Ishikawa (cell line): Measurements from ENCODE around the gene CACNA2D4.

ENCODE experiments used
- CEBPB ChIP-seq: IDR thresholded peaks from 2 replicates; pipeline ENCODE4 v1.6.1; 2012
- CREB1 ChIP-seq: IDR thresholded peaks from 2 replicates; pipeline ENCODE4 v1.6.1; 2012; ENCODE audit warnings: low read depth
- EGR1 ChIP-seq: IDR thresholded peaks from 2 replicates; pipeline ENCODE4 v1.6.1; 2012
- EP300 ChIP-seq: IDR thresholded peaks from 2 replicates; pipeline ENCODE4 v1.6.1; 2012; ENCODE audit warnings: borderline replicate concordance
- FOXM1 ChIP-seq: IDR thresholded peaks from 2 replicates; pipeline ENCODE4 v1.6.1; 2012; ENCODE audit warnings: low read depth, borderline replicate concordance
- NFIC ChIP-seq: IDR thresholded peaks from 2 replicates; pipeline ENCODE4 v1.6.1; 2012
- RAD21 ChIP-seq: IDR thresholded peaks from 2 replicates; pipeline ENCODE4 v1.6.1; 2012; ENCODE audit warnings: low read depth
- TAF1 ChIP-seq: IDR thresholded peaks from 2 replicates; pipeline ENCODE4 v1.6.1; 2012; ENCODE audit warnings: low read depth, mild to moderate bottlenecking
- TCF12 ChIP-seq: IDR thresholded peaks from 2 replicates; pipeline ENCODE4 v1.6.1; 2012; ENCODE audit warnings: low read depth
- TEAD4 ChIP-seq: IDR thresholded peaks from 2 replicates; pipeline ENCODE4 v1.6.1; 2012
- YY1 ChIP-seq: IDR thresholded peaks from 2 replicates; pipeline ENCODE4 v1.6.1; 2012; ENCODE audit warnings: low read depth
- ZBTB7A ChIP-seq: IDR thresholded peaks from 2 replicates; pipeline ENCODE4 v1.6.1; 2012; ENCODE audit warnings: low read depth
- TF ChIP-seq, protein P1 (sequence below): IDR thresholded peaks from 2 replicates; pipeline ENCODE4 v1.6.1; 2012
- TF ChIP-seq, protein P2 (sequence below): IDR thresholded peaks from 2 replicates; pipeline ENCODE4 v1.6.1; 2012
- TF ChIP-seq, protein P3 (sequence below): IDR thresholded peaks from 2 replicates; pipeline ENCODE4 v1.6.1; 2012; ENCODE audit warnings: low read depth, mild to moderate bottlenecking

The CACNA2D4 gene

DNA sequence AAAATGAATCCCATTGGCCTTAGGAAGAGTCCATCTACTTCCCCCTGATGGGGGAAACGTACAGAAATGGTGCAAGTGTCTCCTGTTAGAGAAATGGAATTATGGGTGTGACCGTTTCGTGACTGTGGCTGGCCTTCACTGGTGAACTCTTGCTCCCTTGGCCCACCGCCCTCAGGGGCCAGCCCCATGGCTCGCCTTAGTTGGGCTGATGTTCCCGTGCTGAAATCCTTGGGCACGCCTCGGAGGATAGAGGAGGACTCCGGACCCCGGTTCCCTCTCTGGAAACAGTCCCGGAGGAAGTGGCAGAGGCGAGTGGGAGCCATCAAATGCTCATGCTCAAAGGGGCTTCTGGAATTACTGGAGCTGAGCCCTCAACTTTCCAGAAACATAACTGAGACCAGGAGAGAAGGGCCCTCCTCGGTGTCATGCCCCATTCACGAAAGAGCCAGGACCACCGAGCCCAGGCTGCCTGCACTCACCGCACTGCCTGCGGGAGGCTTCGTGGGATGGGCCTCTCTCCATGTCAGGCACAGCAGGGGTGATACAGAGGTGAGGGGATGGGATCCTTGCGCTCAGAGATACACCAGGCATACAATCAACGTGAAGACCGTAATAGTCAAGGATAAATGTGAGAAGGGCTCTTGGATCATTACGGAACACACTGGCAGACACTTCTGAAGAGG is 10.1 kb upstream of the CACNA2D4 start:
- TF ChIP-seq, protein P1, sequence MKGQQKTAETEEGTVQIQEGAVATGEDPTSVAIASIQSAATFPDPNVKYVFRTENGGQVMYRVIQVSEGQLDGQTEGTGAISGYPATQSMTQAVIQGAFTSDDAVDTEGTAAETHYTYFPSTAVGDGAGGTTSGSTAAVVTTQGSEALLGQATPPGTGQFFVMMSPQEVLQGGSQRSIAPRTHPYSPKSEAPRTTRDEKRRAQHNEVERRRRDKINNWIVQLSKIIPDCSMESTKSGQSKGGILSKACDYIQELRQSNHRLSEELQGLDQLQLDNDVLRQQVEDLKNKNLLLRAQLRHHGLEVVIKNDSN: no peak
- no peak for TF ChIP-seq CREB1
- TF ChIP-seq, protein P2, sequence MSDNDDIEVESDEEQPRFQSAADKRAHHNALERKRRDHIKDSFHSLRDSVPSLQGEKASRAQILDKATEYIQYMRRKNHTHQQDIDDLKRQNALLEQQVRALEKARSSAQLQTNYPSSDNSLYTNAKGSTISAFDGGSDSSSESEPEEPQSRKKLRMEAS: no peak

DNA sequence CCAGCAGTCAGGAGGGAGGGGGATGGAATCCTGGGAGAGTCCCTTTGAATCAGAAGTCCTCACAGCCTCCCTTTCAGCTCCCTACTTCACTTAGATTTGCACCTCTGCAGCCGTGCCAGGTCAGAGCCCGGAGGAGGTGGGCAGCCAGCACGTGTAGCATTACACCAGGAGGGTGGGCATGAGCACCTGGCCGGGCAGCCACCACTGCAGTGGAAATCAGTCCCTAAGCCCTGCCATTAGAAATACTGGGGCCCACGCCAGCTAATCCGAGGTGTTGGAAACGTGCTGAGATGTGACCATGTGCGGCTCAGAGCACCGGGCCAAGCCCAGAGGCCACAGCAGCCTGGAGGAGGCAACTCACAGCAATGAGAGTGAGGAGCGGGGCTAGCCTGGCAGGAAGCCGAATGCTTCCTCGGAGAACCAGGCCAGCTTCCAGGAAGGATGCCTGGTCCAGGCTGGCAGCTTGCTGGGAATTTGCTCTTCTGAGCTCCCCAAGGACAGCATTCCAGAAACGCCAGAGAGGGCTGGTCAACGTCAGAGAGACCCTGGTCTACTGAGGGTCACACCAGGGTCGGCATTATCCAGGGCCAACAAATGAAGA is 9.4 kb upstream of the CACNA2D4 start:
- TF ChIP-seq NFIC (no peak), CEBPB (no peak), YY1 (no peak), TCF12 (no peak), RAD21 (no peak), CREB1 (no peak), EGR1 (no peak), EP300 (no peak), TAF1 (no peak), FOXM1 (no peak), TEAD4 (no peak), ZBTB7A (no peak)
- TF ChIP-seq, protein P1: no peak
- TF ChIP-seq, protein P3, sequence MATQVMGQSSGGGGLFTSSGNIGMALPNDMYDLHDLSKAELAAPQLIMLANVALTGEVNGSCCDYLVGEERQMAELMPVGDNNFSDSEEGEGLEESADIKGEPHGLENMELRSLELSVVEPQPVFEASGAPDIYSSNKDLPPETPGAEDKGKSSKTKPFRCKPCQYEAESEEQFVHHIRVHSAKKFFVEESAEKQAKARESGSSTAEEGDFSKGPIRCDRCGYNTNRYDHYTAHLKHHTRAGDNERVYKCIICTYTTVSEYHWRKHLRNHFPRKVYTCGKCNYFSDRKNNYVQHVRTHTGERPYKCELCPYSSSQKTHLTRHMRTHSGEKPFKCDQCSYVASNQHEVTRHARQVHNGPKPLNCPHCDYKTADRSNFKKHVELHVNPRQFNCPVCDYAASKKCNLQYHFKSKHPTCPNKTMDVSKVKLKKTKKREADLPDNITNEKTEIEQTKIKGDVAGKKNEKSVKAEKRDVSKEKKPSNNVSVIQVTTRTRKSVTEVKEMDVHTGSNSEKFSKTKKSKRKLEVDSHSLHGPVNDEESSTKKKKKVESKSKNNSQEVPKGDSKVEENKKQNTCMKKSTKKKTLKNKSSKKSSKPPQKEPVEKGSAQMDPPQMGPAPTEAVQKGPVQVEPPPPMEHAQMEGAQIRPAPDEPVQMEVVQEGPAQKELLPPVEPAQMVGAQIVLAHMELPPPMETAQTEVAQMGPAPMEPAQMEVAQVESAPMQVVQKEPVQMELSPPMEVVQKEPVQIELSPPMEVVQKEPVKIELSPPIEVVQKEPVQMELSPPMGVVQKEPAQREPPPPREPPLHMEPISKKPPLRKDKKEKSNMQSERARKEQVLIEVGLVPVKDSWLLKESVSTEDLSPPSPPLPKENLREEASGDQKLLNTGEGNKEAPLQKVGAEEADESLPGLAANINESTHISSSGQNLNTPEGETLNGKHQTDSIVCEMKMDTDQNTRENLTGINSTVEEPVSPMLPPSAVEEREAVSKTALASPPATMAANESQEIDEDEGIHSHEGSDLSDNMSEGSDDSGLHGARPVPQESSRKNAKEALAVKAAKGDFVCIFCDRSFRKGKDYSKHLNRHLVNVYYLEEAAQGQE: no peak
- TF ChIP-seq, protein P2: no peak

DNA sequence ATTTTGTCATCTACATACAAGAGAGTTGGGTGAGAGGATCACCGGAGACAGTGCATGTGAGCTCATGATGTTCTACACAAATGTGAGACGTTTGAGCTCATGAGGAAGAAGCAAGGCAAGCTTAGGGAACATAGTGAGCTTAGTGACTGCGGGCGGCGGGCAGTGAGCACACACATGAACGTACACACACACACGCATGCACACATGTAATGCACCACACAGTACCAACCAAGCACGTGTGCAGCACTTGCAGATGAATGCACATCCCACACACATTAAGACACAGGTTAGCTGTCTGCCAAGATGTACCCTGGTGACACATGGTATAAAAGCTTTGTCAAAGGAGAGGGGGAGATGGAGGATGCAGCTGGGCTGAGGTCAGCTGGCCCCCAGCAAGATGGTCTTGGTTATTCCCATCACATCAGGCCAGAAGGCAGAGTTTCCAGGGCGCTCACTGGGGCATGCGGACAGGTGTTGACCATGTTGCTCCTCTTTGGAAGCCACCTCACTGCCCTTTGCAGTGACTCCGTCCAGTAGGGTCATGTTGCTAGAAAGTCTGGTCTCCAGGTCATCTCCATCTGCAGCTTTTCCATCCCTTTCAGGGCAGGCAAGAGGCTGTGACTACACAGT is 8.7 kb upstream of the CACNA2D4 start:
- TF ChIP-seq FOXM1: no peak
- no peak for TF ChIP-seq TCF12
- TF ChIP-seq, protein P2: no peak
- TF ChIP-seq EP300: no peak
- TF ChIP-seq ZBTB7A: no peak
- no peak for TF ChIP-seq YY1
- TF ChIP-seq CREB1: no peak
- no peak for TF ChIP-seq EGR1
- TF ChIP-seq RAD21: no peak
- TF ChIP-seq, protein P3: no peak

DNA sequence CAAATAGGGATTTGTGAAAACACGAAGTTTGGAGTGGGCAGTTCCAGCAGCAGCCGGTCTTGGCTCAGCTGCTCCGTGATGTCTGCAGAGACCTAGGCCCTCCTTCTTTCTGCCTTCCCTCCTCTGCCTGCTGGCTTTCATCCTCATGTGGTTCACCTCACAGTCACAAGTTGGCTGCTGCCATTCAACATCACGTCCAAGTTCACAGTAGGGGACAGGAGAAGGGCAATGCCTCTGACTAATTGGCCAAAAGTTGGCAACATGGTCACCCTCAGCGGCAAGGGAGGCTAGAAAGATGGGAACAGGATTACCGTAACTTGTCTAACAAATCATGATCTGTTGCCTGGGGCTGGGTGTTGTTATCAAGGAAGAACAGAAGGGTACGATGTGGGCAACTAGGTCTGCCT is 7.8 kb upstream of the CACNA2D4 start:
- TF ChIP-seq TCF12 (no peak), FOXM1 (no peak), EP300 (no peak), CEBPB (no peak), TAF1 (no peak)
- TF ChIP-seq, protein P1: no peak
- TF ChIP-seq, protein P3: no peak
- TF ChIP-seq, protein P2: no peak
